ENCODE data around the gene BCL7A.

The BCL7A gene

GRCh38 chr12:122001466-122002209, 20.0 kb upstream of the BCL7A start:
- no peak for DNase-seq (ENCODE audit: low read depth)

DNA sequence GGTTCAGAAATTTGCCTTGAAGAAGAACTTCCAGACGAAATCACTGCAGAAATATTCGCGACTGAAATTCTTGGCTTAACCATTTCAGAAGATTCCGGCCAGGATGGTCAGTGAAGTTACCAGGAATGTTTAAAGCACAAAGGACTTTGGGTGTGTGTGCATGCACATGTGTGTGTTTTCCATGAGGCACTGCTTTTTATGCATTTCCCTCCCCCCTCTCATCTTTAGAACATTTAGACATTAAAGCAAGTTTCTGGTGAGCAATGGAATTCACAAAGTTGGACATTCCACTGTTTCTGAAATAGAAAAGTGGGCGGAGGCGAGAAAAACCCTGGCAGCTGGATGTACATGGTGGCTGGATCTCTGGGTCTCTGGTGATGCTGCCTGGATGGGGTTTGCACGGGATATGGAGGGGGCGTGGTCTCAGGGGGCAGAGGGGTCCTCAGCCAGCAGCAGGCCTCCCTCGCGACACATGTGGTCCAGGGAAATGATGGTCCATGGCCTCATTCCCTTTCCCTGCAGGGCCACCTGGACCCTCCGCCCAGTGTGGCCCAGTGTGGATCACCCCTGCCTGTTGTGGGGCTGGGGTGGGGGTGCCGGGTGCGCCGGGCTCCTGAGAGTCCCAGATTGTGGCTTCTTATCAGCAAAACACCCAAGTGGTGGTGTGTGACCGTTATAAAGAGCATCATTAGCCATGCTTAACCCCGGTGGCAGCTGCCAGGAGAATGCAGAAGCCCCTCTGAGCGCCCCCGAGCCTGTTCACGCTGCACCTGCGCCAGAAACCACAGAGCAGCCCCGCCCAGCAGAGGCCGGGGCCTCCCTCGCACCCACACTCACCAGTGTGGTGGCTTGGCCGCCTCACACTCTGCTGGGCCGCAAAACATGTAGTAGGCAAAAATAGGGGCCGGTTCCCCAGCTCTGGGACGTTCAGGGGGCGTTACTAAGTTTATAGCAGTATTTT, 17.8 kb upstream of the BCL7A start:
- no peak for DNase-seq (ENCODE audit: low read depth)

DNA sequence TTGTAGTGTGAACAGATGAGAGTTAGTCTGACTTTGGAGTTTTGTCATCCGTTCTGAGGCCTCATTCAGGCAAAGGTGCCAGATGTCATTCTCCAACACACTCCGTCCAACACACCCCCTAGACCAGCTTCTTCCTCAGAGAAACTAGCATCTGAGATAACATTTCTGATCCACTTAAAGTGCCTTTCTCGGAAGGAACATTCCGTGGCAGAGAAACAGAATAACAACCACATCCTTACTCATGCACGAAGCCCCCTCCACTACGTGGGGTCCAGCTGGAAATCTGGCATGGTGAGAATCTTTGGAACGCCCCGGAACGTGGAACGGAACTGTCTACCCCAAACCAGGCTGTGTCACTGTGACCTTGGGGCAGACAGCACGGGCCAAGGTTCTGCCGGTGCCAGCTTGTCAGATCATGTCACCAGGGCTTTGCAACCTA, 17.0 kb upstream of the BCL7A start:
- DNase-seq (ENCODE audit: low read depth): no peak

DNA sequence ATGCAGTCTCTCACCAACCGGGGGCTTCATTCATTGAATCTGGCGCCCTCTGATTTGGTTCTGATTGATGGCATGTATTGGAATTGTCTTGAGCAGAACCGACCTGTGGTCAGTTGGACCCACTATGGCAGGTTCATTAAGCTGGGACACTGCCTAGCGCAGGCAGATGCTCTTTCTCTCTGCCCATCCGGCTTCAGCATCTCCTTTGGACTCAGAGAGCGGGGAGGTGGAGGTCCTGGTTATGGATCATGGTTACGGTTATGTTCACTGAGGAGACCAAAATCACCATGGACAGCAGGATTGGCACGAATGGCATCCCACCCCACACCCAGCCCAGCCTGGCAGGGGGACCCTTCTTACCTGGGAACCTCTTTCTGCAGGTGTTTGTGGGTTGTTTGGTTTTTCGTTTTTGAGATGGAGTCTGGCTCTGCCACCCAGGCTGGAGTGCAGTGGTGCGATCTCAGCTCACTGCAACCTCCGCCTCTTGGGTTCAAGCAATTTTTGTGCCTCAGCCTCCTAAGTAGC, 16.4 kb upstream of the BCL7A start:
- DNase-seq (ENCODE audit: low read depth): no peak

DNA sequence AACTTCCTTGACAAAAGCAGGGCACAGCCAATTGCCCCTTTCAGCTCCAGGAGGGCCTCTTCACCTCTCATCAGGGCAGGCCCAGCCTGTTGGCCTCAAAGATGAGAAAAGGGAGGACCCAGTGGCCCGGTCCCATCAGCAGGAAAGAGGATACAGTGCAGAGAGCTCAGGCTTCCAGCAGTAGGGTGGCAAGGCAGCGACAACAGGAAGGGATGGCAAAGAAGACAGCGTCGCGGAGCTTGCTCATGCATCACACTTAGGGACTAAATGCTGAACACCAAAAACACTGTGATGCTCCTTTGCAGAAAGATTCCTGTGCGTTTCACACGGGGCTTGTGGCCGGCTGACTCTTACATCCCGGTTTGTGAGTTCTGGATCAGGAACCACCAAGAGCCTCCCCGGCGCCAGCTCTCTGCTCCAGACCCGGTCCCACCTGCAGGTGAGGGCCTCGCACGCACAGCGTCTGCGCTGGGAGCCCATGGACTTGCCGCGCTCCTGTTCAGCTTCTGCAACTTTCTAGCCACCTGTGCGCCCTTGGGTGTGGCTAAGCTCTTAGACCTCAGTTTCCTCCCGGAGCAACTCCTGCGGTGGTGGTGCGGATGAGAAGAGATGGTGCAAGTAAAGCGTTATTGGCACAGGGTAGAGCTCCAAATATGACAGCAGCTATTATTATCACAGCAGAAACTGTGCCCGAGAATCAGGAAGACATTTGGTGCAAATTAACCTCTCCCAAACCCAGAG, 15.3 kb upstream of the BCL7A start:
- DNase-seq (ENCODE audit: low read depth): no peak

GRCh38 chr12:122009741-122010140, 11.9 kb upstream of the BCL7A start:
- no peak for DNase-seq (ENCODE audit: low read depth)

- DNase-seq (ENCODE audit: low read depth): no peak
Observed at GRCh38 chr12:122012184-122012583, 9.5 kb upstream of the BCL7A start.

- DNase-seq (ENCODE audit: low read depth): no peak
Observed at GRCh38 chr12:122013136-122013535, 8.5 kb upstream of the BCL7A start.

DNA sequence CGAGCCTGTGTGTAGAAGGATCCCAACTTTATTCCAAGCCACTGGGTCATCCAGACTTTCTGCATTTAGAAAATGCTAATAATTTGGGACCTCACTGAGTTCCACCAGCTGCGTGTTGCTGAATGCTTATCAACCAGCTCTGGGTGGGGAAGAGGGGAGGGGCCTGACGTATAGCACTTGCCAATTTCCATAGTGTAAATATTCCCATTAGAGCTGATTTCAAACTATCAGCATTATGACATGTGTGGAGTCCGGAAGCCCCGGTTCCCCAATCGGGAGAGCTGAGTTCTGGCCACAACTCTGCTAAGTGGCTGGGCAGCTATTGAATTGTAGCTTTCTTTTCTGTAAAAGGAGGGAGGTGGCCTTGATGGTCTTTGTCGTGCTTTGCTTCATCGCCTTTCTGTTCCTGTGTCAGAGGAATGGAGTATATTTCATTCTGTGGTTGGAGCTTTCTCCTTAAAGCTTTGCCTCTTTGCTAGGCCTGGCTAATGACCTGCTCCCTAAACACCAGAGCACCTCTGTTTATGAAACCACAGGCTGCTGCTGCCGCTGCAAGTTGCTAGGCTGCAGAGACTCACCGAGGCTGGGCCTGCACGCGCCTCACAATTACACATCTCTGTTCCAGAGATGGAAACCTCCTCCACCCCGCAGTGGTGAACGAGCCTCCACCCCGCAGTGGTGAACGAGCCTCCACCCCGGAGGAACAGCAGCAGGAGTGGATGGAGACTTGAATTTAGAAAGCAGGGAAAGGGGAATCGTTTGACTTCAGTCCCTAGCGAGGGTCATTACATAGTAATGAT, 7.7 kb upstream of the BCL7A start:
- no peak for DNase-seq (ENCODE audit: low read depth)

DNA sequence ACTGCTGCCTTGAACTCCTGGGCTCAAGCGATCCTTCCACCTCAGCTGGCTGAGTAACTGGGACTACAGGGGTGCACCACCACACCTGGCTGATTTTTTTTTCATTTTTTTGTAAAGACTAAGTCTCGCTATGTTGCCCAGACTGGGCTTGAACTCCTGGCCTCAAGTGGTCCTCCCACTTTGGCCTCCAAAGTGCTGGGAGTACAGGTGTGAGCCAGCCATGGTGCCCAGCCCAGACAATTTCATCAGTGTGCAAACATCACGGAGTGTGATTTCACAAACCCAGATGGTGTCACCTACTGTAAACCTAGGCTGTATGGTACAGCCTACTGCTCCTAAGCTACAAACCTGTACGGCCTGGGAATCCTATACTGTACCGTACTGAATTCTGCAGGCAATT, 6.9 kb upstream of the BCL7A start:
- DNase-seq (ENCODE audit: low read depth): no peak

- DNase-seq (ENCODE audit: low read depth): no peak
Observed at GRCh38 chr12:122018457-122018856, 3.2 kb upstream of the BCL7A start.

DNA sequence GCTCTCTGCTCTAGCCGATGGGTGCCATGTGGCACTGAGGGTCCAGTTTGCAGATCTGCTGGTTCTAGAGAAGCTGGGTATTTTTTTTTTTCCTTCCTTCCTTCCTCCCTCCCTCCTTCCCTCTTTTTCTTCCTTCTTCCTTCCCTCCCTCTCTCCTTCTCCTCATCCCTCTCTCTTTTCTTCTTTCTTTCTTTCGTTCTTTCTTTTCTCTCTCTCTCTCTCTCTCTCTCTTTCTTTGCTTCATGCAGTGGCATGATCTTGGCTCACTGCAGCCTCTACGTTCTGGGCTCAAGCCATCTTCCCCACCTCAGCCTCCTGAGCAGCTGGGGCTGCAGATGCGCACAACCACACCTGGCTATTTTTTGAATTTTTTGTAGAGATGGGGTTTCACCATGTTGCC, 2.7 kb upstream of the BCL7A start:
- no peak for DNase-seq (ENCODE audit: low read depth)

GRCh38 chr12:122020795-122021192, 890 bp upstream of the BCL7A start:
- DNase-seq (ENCODE audit: low read depth): no peak

DNA sequence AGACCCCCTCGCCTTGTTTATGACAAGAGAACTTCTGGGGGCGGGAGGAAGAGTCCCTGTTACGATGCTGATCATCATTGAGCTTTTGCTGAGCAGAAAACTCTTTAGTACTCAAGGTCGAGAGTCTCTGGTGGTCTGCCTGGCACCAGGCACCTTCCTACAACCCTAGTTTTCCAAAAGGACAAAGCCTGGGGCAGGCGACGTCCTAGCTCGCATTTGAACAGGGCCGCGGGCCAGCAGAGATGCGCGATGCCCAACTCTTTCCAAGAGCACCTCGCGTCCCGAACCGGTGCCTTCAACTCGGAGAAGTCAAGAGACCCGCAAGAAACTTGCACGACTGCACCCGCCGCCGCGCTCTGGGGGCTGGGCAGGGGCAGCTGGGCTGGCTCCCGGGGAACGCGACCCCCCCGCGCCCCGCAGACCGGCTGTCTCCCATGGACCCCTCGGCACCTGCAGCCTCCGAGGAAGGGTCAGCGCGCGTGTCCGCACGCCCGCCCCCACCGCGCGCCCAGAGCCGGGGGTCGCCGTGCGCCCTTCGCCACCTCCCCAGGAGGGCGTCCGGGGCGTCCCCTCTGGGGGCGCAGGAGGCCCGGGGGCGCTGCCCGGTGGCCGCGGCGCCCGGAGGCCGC, 377 bp upstream of the BCL7A start:
- no peak for DNase-seq (ENCODE audit: low read depth)

DNA sequence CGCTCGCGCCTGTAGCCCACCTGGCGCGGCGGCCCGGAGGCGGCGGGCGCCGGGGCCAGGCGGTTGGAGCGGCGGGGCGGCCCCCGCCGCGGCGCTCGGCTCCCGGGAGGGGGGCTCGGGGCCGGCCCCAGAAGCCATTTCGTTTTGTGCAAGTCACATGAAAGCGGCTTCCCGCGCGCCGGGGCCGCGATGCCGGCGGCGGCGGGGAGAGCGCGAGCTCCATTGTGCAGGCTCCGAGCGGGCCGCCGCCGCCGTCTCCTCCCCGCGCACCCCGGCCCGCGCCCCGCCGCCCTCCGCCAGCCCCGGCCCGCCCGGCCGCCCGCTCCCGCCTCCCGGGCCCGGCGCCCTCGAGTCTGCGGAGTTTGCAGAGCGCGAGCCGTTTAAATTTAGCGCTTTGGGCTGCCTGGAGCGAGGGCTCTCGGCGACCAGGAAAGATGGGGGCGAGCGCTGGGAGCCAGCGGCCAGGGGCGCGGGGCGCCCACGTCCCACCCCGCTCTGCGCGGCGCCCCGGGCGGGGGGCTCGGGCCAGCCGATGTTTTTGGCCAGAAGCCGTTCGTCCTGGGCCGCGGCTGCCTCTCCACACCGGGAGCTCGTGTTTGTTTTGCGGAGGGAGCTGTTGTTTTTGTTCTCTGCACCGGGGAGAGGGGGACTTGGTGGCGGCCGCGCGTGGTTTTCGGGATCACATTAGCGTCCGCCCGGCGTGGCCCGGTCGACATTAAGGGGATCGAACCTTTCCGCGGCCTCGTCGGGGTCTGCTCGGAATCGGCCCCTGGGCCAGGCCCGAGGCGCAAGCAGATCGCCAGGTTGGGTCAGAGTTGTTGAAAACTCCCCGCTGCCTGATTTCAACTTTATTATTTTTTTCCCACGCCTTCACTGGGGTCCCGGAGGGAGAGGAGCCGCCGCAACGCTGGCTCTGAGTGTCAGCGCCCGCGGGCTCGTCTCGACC, 982 bp downstream of the BCL7A start:
- DNase-seq (ENCODE audit: low read depth): no peak

GRCh38 chr12:122023339-122024131, 1.9 kb downstream of the BCL7A start:
- DNase-seq (ENCODE audit: low read depth): no peak

GRCh38 chr12:122024132-122024785, 2.6 kb downstream of the BCL7A start:
- no peak for DNase-seq (ENCODE audit: low read depth)

DNA sequence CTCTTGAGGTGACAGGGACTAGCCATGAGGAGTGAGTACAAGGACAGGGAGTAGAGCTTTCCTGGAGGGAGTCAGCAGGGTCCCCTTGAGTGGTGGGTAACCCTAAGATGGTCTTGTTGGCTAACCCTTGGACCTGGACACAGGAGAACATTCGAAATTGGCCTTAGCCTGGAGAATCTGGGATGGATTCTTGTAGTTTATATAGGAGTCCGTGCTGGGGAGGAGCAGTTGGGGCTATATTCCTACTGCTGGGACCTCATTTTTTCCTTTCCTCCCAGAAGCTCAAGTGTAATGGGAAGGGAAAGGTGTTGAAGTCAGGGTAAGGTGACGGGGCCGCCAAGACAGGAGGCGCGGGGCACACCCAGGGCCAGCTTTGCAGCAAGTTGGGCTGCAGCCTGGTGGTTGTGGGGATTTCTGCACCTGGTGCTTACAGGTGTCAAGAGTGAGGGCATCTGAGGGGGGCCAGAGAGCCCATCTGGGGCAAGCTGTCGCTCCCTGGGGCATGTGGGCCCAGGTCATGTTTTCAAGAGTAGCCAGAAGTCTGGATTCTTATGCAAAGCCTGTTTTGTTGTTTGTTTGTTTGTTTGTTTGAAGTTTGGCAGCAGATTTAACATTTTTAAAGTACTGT, 5.1 kb downstream of the BCL7A start:
- DNase-seq (ENCODE audit: low read depth): no peak
